Measurements from ENCODE around the gene CHST11. TPM values are rescaled to one million over a fixed set of nuclear protein-coding genes. Genes with fewer than 3 reads are reported as not detected.

The CHST11 gene
- total and polyA plus RNA-seq, 9 of the 15 experiments (the other 6 are each of a cell fraction or from before 2014, with no cell fraction given) = 2.3 to 38.7 (median 15.0) TPM

GRCh38 chr12:104566244-104566993 is 109.7 kb downstream of the CHST11 start:
- Histone ChIP-seq H3K9me1 (ENCODE audit: control insufficient read depth, insufficient read depth, low read length) (peaks cover 3% of the 10 kb centered on the region), H3K27ac (ENCODE audit: extremely low read depth, low read depth, low read length) (no peak overlapping the region), H3K4me3 (no peak overlapping the region), H3K36me3 (ENCODE audit: control insufficient read depth, insufficient read depth, low read length) (peaks cover 5% of the 10 kb centered on the region; the same call in 1 of the 3 replicates), H3K9me3 (replicated peaks; ENCODE audit: control insufficient read depth, insufficient read depth, low read depth, low read length) (peaks cover 10% of the 10 kb centered on the region), H4K20me1 (replicated peaks; ENCODE audit: control insufficient read depth, insufficient read depth, low read length) (no peaks in the 10 kb centered on the region), H3K79me2 (ENCODE audit: control insufficient read depth, insufficient read depth, low read length) (peaks cover 58% of the 10 kb centered on the region), H3K27me3 (ENCODE audit: control insufficient read depth in 2 of 2, insufficient read depth in 2 of 2, low read length in 2 of 2) (no peaks in the 10 kb centered on the region), H3K4me1 (replicated peaks in 1 of 2; ENCODE audit: control insufficient read depth in 2 of 2, insufficient read depth in 2 of 2, low read length in 2 of 2) (peaks cover 0 to 7% of the 10 kb centered on the region in 2 experiments; a peak in 3 of 5 replicates), H2AFZ (ENCODE audit: low read depth, low read length) (no peak overlapping the region), H3K9ac (ENCODE audit: insufficient read depth in 1 of 2, low read depth in 2 of 2, low read length in 2 of 2) (no peak overlapping the region), H3K4me2 (ENCODE audit: insufficient read depth, low read length) (no peak overlapping the region)
- FAIRE-seq (no peak), DNase-seq (ENCODE audit: extremely low read depth in 1 of 4, low spot score in 3 of 4) (no peak), ATAC-seq (no peak)
- ChIA-PET CTCF (ENCODE audit: low intra/inter-chr PET ratio) (no interaction called here), POLR2A (no interaction called here)
- WGBS (ENCODE audit: insufficient coverage, low coverage, missing lambda C conversion rate) = 74% methylated on average over 6 of the region's 6 CpGs
- intact Hi-C loops (cut with micrococcal nuclease) = no loop called here
- BruUV-seq (replicated peaks) = no TSS peak
- in situ Hi-C loops (cut with MboI) = no loop called here
- TF ChIP-seq MLLT1 (IDR thresholded peaks at IDR 0.05) (peak in 1 of 2 experiments; percentile 63; a peak in 2 of 4 replicates), SMARCE1 (IDR thresholded peaks at IDR 0.05) (no peak), ZBTB17 (CRISPR knock-in tag; IDR thresholded peaks at IDR 0.05) (0 out of 2 replicates have a peak, but pooled peaks have one; percentile 40)
- TF ChIP-seq, protein P1, sequence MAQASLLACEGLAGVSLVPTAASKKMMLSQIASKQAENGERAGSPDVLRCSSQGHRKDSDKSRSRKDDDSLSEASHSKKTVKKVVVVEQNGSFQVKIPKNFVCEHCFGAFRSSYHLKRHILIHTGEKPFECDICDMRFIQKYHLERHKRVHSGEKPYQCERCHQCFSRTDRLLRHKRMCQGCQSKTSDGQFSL (CRISPR knock-in tag; IDR thresholded peaks at IDR 0.05) = 0 out of 2 replicates have a peak, but pooled peaks have one; percentile 55
- TF ChIP-seq, protein P1 (tag; IDR thresholded peaks at IDR 0.05) = 0 out of 4 replicates have a peak, but pooled peaks of 1 of the 2 experiments have one; percentile 26
